Endothelial cell of umbilical vein (primary cell): ENCODE results near the gene ADD2. TPM values are rescaled to one million over a fixed set of nuclear protein-coding genes. Genes with fewer than 3 reads are reported as not detected.

Source experiments
- BruUV-seq: library from RNA; stranded (reverse); fragments of 400-500 nt; replicated peaks from 2 replicates; lab custom pipeline; 2021; lab: Mats Ljungman, UMichigan
- CTCF ChIA-PET: fragments of 300-600, 350-600 bp; sonication (Branson Sonifier 250); formaldehyde crosslinking; loops from one replicate; lab custom pipeline; 2021; ENCODE audit warnings: antibody characterized with exemption, inconsistent platforms; lab: Charles Lee
- POLR2A ChIA-PET: fragments of 300-600, 350-600 bp; sonication (Branson Sonifier 250); formaldehyde crosslinking; loops from one replicate; lab custom pipeline; 2021; ENCODE audit warnings: antibody characterized with exemption, inconsistent platforms; lab: Charles Lee
- DNase-seq: peaks from one replicate; pipeline ENCODE4 v3.0.0-alpha.2; 2011; ENCODE audit warnings: low read depth, low spot score
- FAIRE-seq: peaks from 2 replicates; lab custom pipeline; 2011; peaks lifted over from hg19 to GRCh38; lab: Jason Lieb, UNC
- H2AFZ ChIP-seq: 2 replicates; pipeline ENCODE4 v1.6.0; 2012; ENCODE audit warnings: low read depth, low read length, control low read depth, inconsistent platforms
- H3K27ac ChIP-seq: 2 replicates; pipeline ENCODE4 v1.5.1; 2011; ENCODE audit warnings: low read depth, mild to moderate bottlenecking, control low read depth, low read length, moderate library complexity; ENCODE audit not compliant: insufficient read depth
- H3K27me3 ChIP-seq, 2 experiments: 2 replicates each; pipeline versions ENCODE4 v1.6.0 to v1.6.1; 2011; ENCODE audit warnings: low read length in 2 of 2, mixed read lengths in 1 of 2; ENCODE audit not compliant: control insufficient read depth in 2 of 2, insufficient read depth in 2 of 2
- H3K36me3 ChIP-seq, 2 experiments: 2 replicates in 1 of 2; 3 replicates in 1 of 2; pipeline ENCODE4 v1.5.1; 2011; ENCODE audit warnings: low read length in 2 of 2, mild to moderate bottlenecking in 1 of 2, moderate library complexity in 1 of 2; ENCODE audit not compliant: control insufficient read depth in 2 of 2, insufficient read depth in 2 of 2; ENCODE audit errors: extremely low read depth in 1 of 2
- H3K4me1 ChIP-seq: 3 replicates; pipeline ENCODE4 v1.5.1; 2011; ENCODE audit warnings: mild to moderate bottlenecking, low read length; ENCODE audit not compliant: control insufficient read depth, insufficient read depth; ENCODE audit errors: extremely low read depth
- H3K4me2 ChIP-seq: 2 replicates; pipeline ENCODE4 v1.6.1; 2011; ENCODE audit warnings: low read length, control low read depth, mixed read lengths; ENCODE audit not compliant: insufficient read depth
- H3K4me3 ChIP-seq, 3 experiments: fragments of 200-600 bp in 1 of 3; sonication (generic), shearing (Covaris generic) in 1 of 3; replicated peaks in 1 of 3; 2 replicates each; pipeline ENCODE4 v1.5.1; 2011 to 2016; ENCODE audit warnings: control low read depth in 3 of 3, low read length in 3 of 3, mild to moderate bottlenecking in 2 of 3, inconsistent platforms in 1 of 3, low read depth in 1 of 3, moderate library complexity in 1 of 3; ENCODE audit not compliant: insufficient read depth in 1 of 3
- H3K79me2 ChIP-seq: 2 replicates; pipeline ENCODE4 v1.6.0; 2012; ENCODE audit warnings: low read length, inconsistent platforms; ENCODE audit not compliant: control insufficient read depth, insufficient read depth
- H3K9ac ChIP-seq: replicated peaks from 2 replicates; pipeline ENCODE3; 2011; ENCODE audit warnings: low read length, control low read depth; ENCODE audit not compliant: insufficient read depth; ENCODE audit errors: extremely low read depth
- H3K9me1 ChIP-seq: replicated peaks from 3 replicates; pipeline ENCODE4 v1.6.0; 2011; ENCODE audit warnings: mild to moderate bottlenecking, low read length; ENCODE audit not compliant: control insufficient read depth, insufficient read depth; ENCODE audit errors: extremely low read depth
- H3K9me3 ChIP-seq: replicated peaks from 2 replicates; pipeline ENCODE4 v1.5.1; 2012; ENCODE audit warnings: low read length, inconsistent platforms; ENCODE audit not compliant: control insufficient read depth, insufficient read depth
- H4K20me1 ChIP-seq: replicated peaks from 2 replicates; pipeline ENCODE3; 2011; ENCODE audit warnings: mild to moderate bottlenecking, low read length; ENCODE audit not compliant: control insufficient read depth, insufficient read depth; ENCODE audit errors: extremely low read depth
- EZH2 ChIP-seq: IDR thresholded peaks from 2 replicates; pipeline ENCODE4 v1.6.1; 2012; ENCODE audit warnings: borderline replicate concordance, low read depth, mild to moderate bottlenecking, moderate library complexity, low read length, inconsistent platforms; ENCODE audit not compliant: severe bottlenecking
- FOS ChIP-seq: IDR thresholded peaks from 2 replicates; pipeline ENCODE4 v1.6.1; 2011; ENCODE audit warnings: mild to moderate bottlenecking, low read length, moderate library complexity, borderline replicate concordance; ENCODE audit not compliant: insufficient read depth
- GATA2 ChIP-seq: IDR thresholded peaks from 2 replicates; pipeline ENCODE4 v1.7.0; 2011; ENCODE audit warnings: low read depth, mild to moderate bottlenecking, moderate library complexity, mixed read lengths, low read length; ENCODE audit not compliant: insufficient read length, insufficient read depth
- JUN ChIP-seq: IDR thresholded peaks from 2 replicates; pipeline ENCODE4 v1.6.1; 2011; ENCODE audit warnings: borderline replicate concordance, low read depth; ENCODE audit not compliant: insufficient read length, insufficient read depth
- MAX ChIP-seq: IDR thresholded peaks from 2 replicates; pipeline ENCODE4 v1.6.1; 2011; ENCODE audit not compliant: insufficient read depth, insufficient read length
- MYC ChIP-seq: IDR thresholded peaks from one replicate; pipeline ENCODE4 v1.6.1; 2011; ENCODE audit warnings: mild to moderate bottlenecking, low read depth, low read length
- POLR2A ChIP-seq: IDR thresholded peaks from 2 replicates; pipeline ENCODE4 v1.6.1; 2012; ENCODE audit warnings: low read depth, mild to moderate bottlenecking, control low read depth, low read length
- POLR2AphosphoS5 ChIP-seq: IDR thresholded peaks from 2 replicates; pipeline ENCODE4 v1.6.1; 2012; ENCODE audit warnings: low read depth, mild to moderate bottlenecking, control low read depth, low read length, moderate library complexity; ENCODE audit not compliant: insufficient read depth
- dilution Hi-C: fragments of 300-500 bp; cut with MboI; formaldehyde crosslinking; loops from one replicate; pipeline ENCODE4 v1.15.0; 2019; ENCODE audit warnings: low sequenced_read_pairs; ENCODE audit not compliant: extremely low pct_ligation_motif_present
- intact Hi-C: fragments of 100-400 bp; cut with micrococcal nuclease; formaldehyde crosslinking; loops from one replicate; pipeline ENCODE4 v1.10.0; 2022
- polyA plus RNA-seq, 4 experiments: library from polyadenylated mRNA; depleted of rRNA in 3 of 4; stranded (reverse) in 3 of 4; unstranded in 1 of 4; fragments of >200 nt; gene quantifications; 2 replicates each; pipeline versions ENCODE4 v1.2.1 to v1.2.3, GENCODE V29; 2011 to 2012; ENCODE audit warnings: missing spikeins in 1 of 4
- total RNA-seq: library from RNA; stranded (reverse); gene quantifications from 2 replicates; pipeline ENCODE4 v1.2.3, GENCODE V29; 2021
- TF ChIP-seq, protein P1 (sequence below), 2 donors: IDR thresholded peaks; 1 replicate in 1 of 2; 2 replicates in 1 of 2; pipeline ENCODE4 v1.5.1; 2011; ENCODE audit warnings: low read length in 2 of 2, mild to moderate bottlenecking in 2 of 2, moderate library complexity in 2 of 2, control low read depth in 1 of 2, inconsistent platforms in 1 of 2, low read depth in 1 of 2; ENCODE audit not compliant: insufficient read depth in 1 of 2; ENCODE audit errors: extremely low read depth in 1 of 2

Gene ADD2
- total and polyA plus RNA-seq, 2 donors (not counting 3 experiments of a cell fraction or from before 2014, with no cell fraction given), result 0.17 TPM; not detected in 1

DNA sequence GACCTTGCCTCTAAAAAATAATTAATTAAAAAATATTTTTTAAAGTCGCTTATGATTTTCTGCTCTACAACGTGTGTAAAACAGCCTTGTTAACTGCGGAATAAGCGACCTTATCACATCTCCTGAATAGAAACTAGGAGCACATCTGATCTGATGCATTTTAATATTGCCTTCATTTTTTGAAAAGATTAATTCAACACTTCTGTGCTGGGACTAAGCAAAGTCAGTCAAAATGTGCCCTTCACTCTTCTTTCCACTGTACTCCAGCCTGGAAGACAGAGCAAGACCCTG lies 39.8 kb upstream of the ADD2 start:
- CTCF ChIA-PET, result no interaction called here
- TF ChIP-seq, protein P1, sequence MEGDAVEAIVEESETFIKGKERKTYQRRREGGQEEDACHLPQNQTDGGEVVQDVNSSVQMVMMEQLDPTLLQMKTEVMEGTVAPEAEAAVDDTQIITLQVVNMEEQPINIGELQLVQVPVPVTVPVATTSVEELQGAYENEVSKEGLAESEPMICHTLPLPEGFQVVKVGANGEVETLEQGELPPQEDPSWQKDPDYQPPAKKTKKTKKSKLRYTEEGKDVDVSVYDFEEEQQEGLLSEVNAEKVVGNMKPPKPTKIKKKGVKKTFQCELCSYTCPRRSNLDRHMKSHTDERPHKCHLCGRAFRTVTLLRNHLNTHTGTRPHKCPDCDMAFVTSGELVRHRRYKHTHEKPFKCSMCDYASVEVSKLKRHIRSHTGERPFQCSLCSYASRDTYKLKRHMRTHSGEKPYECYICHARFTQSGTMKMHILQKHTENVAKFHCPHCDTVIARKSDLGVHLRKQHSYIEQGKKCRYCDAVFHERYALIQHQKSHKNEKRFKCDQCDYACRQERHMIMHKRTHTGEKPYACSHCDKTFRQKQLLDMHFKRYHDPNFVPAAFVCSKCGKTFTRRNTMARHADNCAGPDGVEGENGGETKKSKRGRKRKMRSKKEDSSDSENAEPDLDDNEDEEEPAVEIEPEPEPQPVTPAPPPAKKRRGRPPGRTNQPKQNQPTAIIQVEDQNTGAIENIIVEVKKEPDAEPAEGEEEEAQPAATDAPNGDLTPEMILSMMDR (IDR thresholded peaks at IDR 0.05; ENCODE audit: extremely low read depth in 1 of 2, insufficient read depth in 1 of 2, low read depth in 1 of 2, low read length in 2 of 2), result no peak
- TF ChIP-seq MYC (no peak), FOS (no peak), MAX (no peak), EZH2 (no peak), POLR2AphosphoS5 (no peak), JUN (no peak), GATA2 (no peak), POLR2A (no peak)

More for the DNA sequence above, 39.8 kb upstream of the ADD2 start:
- Histone ChIP-seq H3K9ac (no peak overlapping the region), H3K9me1 (no peaks in the 10 kb centered on the region), H4K20me1 (no peaks in the 10 kb centered on the region), H3K27me3 (peaks cover 6 to 7% of the 10 kb centered on the region in 2 experiments), H3K79me2 (no peaks in the 10 kb centered on the region), H2AFZ (no peak overlapping the region), H3K4me2 (no peak overlapping the region), H3K36me3 (no peaks in the 10 kb centered on the region), H3K9me3 (no peaks in the 10 kb centered on the region), H3K4me1 (no peaks in the 10 kb centered on the region), H3K4me3 (no peak overlapping the region), H3K27ac (no peak overlapping the region)
- intact Hi-C loops (no loop called here), dilution Hi-C loops (no loop called here)
- FAIRE-seq, result no peak
- POLR2A ChIA-PET, result no interaction called here
- BruUV-seq, result no TSS peak
- DNase-seq, result no peak
